ENCODE data around the gene DHX58.

DNA sequence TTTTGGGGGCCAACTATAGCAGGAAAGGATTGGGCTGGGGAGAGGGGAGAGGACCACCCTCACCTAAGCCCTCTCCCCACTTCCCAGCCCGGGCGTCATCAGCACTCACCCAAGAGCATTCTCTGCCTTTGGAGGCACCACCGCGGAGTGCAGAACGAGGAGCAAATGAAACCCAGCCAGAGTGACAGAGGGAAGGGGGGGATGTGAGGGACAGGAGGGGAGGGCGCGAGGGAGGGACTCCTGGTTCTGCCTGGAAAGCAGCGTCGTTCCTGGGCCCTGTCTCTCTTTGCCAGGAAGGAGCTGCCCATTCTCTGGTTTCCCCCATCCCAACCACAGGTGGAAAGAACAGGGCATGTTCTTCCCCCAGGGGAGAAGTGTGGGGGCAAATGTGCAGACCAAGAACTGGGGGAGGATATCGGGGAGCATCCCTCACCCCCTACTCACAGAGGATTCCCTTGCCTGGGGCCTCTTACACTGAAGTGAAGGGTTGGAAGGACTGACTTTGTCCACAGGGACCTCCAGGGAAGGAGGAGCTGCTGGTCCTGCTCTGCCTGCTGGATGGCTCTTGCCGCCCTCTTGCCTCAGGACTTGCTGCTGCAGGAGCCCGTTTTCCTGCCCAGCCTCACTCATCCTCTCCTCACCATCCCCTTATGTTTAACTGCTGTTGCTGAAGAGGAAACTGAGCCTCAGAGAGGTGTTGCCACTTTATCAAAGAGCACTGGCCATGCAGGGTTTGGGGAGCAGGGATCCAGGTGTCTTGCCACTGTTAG is 58.6 kb downstream of the DHX58 start:
- TF ChIP-seq CTCF (conservative IDR thresholded peaks at IDR 0.05; ENCODE audit: low read depth, low read length) (no peak), EZH2 (IDR thresholded peaks at IDR 0.05; ENCODE audit: borderline replicate concordance, low read depth, low read length, poor library complexity, severe bottlenecking) (no peak)
